Stimulated activated naive CD8-positive, alpha-beta T cell treated with anti-CD3 and anti-CD28 coated beads, Interleukin-15, Interleukin-2, amounts not matched to agents 100 ng/mL and 50 ng/mL, for 24 hours (primary cell): Measurements from ENCODE around the gene KCNK18.
A peak's percentile ranks its signal among the peaks of the same experiment; 100 is the strongest.

Experiments used
- H3K27ac Mint-ChIP-seq: one replicate; pipeline ENCODE4 v1.8.0; 2021; ENCODE audit warnings: mild to moderate bottlenecking, mixed read lengths
- H3K27me3 Mint-ChIP-seq: one replicate; pipeline ENCODE4 v1.8.0; 2021; ENCODE audit warnings: mixed read lengths
- H3K36me3 Mint-ChIP-seq: one replicate; pipeline ENCODE4 v1.8.0; 2021; ENCODE audit warnings: low read depth, mixed read lengths
- H3K4me1 Mint-ChIP-seq: one replicate; pipeline ENCODE4 v1.8.0; 2021; ENCODE audit warnings: low read depth, mixed read lengths
- H3K4me3 Mint-ChIP-seq: one replicate; pipeline ENCODE4 v1.8.0; 2021; ENCODE audit warnings: mild to moderate bottlenecking, mixed read lengths
- H3K9me3 Mint-ChIP-seq: one replicate; pipeline ENCODE4 v1.8.0; 2021; ENCODE audit warnings: mixed read lengths

KCNK18 gene

DNA sequence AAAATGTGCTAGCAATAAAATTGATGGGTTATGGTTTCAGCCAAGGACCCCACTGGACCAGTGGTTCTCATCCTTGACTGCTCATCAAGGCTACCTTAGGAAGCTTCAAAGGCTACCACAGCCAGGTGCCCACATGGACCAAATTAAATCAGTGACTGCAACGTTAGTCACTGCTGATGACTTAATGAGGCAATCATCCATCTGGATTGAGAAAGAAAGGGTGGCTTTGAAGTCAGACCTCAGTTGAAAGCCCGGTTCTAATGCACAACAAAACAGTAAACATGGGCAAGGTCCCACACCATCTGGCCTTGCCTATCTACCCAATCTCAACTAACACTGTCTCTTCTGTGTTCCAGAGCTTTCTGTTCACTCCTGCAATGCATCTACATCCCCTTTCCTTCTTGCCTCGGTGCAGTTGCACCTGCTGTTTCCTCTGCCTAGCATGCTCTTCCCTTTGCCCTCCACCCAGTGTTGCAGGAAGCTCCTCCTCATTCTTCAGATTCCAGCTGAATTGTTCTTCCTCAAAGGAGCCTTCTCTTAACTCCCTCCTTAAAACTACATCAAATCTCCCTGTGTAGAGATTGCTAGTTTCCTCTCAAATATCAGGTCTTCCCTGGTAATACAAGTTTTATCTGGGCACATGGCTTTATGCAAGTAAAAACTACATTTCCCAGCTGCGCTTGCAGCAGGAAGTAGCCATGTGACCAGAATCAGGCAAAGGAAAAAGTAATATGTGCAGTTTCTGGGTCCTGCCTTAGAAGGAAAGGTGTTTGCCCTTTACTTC, 10.3 kb upstream of the KCNK18 start:
- peaks cover 15% of the 10 kb centered on the region for H3K27me3 Mint-ChIP-seq
- no peak overlapping the region for H3K4me3 Mint-ChIP-seq
- no peaks in the 10 kb centered on the region for H3K4me1 Mint-ChIP-seq
- peaks cover 8% of the 10 kb centered on the region for H3K9me3 Mint-ChIP-seq
- no peaks in the 10 kb centered on the region for H3K36me3 Mint-ChIP-seq
- H3K27ac Mint-ChIP-seq, result peak overlapping the region; percentile 26

DNA sequence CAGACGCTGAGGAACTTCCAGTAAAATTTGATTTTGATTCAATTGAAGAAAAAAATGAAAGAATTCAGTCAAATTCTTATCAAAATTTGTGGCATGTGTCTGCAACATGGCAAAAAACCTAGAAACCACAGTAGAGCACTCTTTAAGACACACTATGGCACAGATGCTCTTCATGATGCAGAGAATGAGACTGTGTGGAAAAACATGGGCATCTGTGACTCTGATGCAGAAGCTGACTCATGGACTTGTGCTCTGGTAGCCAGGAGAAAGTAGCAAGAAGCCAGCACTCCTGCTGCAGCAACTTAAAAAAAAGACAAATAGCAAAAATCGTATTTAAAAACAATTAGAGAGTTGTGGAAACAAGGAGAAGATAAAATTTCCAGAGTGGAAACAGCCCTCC, 8.9 kb upstream of the KCNK18 start:
- no peaks in the 10 kb centered on the region for H3K36me3 Mint-ChIP-seq
- H3K4me1 Mint-ChIP-seq, result no peaks in the 10 kb centered on the region
- peaks cover 8% of the 10 kb centered on the region for H3K9me3 Mint-ChIP-seq
- H3K27ac Mint-ChIP-seq, result no peak overlapping the region
- no peak overlapping the region for H3K4me3 Mint-ChIP-seq
- H3K27me3 Mint-ChIP-seq, result peaks cover 15% of the 10 kb centered on the region

DNA sequence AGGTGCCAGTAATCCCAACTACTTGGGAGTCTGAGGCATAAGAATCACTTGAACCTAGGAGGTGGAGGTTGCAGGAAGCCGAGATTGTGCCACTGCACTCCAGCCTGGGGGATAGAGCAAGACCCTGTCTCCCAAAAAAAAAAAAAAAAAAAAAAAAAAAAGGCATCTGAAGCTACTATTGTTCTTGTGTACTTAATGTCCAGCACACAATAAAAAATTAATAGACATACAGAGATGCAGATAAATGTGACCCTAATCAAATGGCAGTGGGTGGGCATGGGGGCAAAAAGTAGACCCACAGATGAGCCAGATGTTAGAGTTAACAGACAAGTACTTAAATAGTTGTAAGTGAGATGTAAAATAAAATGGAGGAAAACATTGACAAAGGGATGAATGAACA, 7.7 kb upstream of the KCNK18 start:
- H3K27ac Mint-ChIP-seq, result no peak overlapping the region
- H3K9me3 Mint-ChIP-seq, result peaks cover 8% of the 10 kb centered on the region
- peaks cover 10% of the 10 kb centered on the region for H3K27me3 Mint-ChIP-seq
- H3K36me3 Mint-ChIP-seq, result no peaks in the 10 kb centered on the region
- no peaks in the 10 kb centered on the region for H3K4me1 Mint-ChIP-seq
- no peak overlapping the region for H3K4me3 Mint-ChIP-seq

DNA sequence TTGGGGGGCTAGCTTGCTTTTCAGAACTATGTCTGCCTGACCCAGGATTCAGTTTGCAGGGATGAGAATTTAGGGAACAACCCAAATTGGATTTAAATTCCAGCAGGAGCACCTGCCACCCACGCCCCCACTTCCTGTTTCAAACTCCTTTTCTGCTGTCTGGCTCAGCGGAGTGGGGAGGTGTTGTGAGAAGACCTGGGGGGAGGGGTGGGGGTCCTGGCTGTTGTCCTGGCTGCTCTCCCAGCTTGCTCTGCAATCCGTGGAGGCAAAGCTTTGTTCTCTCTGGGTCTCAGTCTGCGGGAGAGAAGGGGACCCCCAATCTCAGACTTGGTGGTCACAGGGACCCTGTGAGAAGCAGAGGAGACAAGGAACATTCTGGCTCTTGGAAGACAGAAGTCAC, 799 bp downstream of the KCNK18 start:
- Mint-ChIP-seq H3K4me1 (no peaks in the 10 kb centered on the region), H3K4me3 (no peak overlapping the region), H3K27ac (no peak overlapping the region), H3K9me3 (no peaks in the 10 kb centered on the region), H3K27me3 (peaks cover 3% of the 10 kb centered on the region), H3K36me3 (no peaks in the 10 kb centered on the region)

DNA sequence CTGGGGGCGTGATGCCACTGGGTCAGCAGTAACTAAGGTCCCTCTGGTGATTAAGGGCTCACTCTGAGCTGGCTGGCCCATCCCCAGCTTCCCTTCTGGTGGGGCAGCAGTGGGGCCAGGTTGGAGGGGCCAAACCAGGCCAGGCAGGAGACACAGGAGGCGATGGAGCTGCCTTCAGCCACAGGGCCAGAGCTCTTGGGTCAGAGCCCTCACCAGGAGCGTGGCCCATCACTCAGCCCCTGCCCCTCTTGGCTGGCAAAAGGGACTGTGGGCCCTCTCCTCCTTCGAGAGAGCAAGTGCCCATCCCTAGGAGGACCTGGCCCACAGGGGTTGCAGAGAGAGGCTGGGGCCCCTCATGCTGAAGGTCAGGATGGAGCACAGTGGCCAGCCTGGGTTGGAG, 4.5 kb downstream of the KCNK18 start:
- H3K9me3 Mint-ChIP-seq, result peaks cover 3% of the 10 kb centered on the region
- H3K4me3 Mint-ChIP-seq, result no peak overlapping the region
- H3K4me1 Mint-ChIP-seq, result no peaks in the 10 kb centered on the region
- H3K36me3 Mint-ChIP-seq, result no peaks in the 10 kb centered on the region
- no peak overlapping the region for H3K27ac Mint-ChIP-seq
- H3K27me3 Mint-ChIP-seq, result peaks cover 10% of the 10 kb centered on the region

DNA sequence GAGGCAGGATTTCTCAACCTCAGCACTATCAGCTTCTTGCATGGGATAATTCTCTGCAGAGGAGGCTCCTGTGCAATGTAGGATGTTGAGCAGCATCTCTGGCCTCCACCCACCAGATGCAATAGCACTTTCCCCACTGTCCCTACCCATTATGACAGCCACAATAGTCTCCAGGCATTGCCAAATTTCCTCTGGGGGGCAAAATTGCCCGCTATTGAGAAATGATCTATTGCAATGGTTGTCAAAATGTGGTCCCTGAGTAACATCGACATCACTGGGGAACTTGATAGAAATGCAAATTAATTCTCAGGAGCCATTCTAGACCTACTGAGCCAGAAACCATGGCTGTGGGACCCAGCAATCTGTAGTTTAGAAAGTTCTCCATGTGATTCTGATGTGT, 7.0 kb downstream of the KCNK18 start:
- Mint-ChIP-seq H3K4me1 (no peaks in the 10 kb centered on the region), H3K27me3 (peaks cover 13% of the 10 kb centered on the region), H3K4me3 (no peak overlapping the region), H3K9me3 (peaks cover 3% of the 10 kb centered on the region), H3K36me3 (no peaks in the 10 kb centered on the region), H3K27ac (no peak overlapping the region)

DNA sequence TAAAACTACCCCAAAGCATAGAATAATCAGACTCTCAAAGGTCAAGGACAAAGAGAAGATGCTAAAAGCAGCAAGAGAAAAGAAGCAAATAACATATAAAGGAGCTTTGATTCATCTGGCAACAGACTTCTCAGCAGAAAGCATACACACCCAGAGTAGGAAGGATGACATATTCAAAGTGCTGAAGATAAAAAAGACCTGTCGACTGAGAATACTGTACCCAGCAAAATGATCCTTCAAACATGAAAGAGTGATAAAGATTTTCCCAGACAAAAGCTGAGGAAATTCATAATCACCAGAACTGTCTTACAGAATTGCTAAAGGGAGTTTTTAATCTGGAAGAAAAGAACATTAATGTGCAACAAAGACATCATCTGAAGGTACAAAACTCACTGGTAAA, 14.9 kb downstream of the KCNK18 start:
- Mint-ChIP-seq H3K4me3 (no peak overlapping the region), H3K27ac (no peak overlapping the region), H3K9me3 (no peaks in the 10 kb centered on the region), H3K36me3 (no peaks in the 10 kb centered on the region), H3K27me3 (peaks cover 39% of the 10 kb centered on the region), H3K4me1 (peaks cover 4% of the 10 kb centered on the region)

DNA sequence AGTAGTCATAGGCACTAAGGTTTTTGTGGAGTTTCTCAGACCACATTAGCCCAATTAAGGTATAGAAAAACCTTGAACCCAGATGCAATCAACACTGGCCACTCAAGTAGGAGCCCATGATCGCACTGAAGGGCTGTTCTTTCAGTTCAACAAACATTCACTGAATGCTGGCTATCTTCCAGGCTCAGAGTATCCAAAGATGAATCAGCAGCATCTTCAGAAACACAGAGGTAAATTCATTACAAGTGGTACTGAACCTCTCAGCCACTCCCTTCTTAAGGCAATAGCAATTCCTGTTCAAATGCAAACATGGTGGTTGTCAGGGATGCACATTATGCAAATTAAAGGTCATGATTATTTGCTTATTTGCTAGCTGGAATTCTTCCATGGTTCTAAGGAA, 17.1 kb downstream of the KCNK18 start:
- peaks cover 49% of the 10 kb centered on the region for H3K27me3 Mint-ChIP-seq
- H3K4me1 Mint-ChIP-seq, result peaks cover 11% of the 10 kb centered on the region
- H3K36me3 Mint-ChIP-seq, result no peaks in the 10 kb centered on the region
- no peak overlapping the region for H3K27ac Mint-ChIP-seq
- no peaks in the 10 kb centered on the region for H3K9me3 Mint-ChIP-seq
- H3K4me3 Mint-ChIP-seq, result no peak overlapping the region

DNA sequence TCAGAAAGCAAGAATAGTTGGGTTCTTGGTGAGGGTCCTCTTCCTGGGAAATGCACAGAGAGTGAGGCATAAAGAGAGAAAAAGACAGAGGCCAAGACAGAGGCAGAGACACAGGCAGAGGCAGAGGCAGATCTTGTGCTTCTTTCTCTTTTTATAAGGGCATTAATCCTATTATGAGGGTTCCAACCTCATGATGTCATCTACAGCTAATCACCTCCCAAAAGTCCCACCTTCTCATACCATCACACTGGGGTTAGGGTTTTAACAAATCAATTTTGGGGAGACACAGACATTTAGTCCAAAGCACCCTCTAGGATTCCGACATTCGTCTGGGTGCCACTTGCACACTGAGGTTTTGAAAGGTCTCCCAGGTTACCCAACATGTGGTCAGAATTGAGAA, 17.8 kb downstream of the KCNK18 start:
- peaks cover 11% of the 10 kb centered on the region for H3K4me1 Mint-ChIP-seq
- no peak overlapping the region for H3K27ac Mint-ChIP-seq
- H3K4me3 Mint-ChIP-seq, result no peak overlapping the region
- peaks cover 42% of the 10 kb centered on the region for H3K27me3 Mint-ChIP-seq
- H3K9me3 Mint-ChIP-seq, result no peaks in the 10 kb centered on the region
- H3K36me3 Mint-ChIP-seq, result no peaks in the 10 kb centered on the region

DNA sequence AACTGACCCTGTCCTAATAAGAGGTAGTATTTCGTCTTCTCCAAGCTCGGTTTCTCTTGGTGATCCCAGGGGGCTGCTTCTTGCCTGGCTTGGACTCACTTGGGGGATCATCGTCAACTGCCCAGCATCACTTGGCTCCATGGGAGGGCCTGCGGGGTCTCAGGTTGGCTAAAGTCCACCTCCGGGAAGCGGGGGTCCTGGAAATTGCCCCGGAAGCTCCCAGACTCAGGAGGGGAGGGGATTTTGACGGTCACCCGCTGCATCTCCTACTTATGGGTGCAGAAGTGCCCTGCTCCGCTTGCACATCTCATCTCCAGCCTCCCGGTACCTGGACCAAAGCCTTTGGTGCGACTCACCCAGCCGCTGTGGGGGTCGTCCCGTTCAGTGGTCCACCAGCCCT, 18.7 kb downstream of the KCNK18 start:
- Mint-ChIP-seq H3K36me3 (no peaks in the 10 kb centered on the region), H3K27me3 (peaks cover 44% of the 10 kb centered on the region), H3K4me1 (peaks cover 11% of the 10 kb centered on the region), H3K9me3 (no peaks in the 10 kb centered on the region), H3K4me3 (no peak overlapping the region), H3K27ac (peak overlapping the region; percentile 28)

DNA sequence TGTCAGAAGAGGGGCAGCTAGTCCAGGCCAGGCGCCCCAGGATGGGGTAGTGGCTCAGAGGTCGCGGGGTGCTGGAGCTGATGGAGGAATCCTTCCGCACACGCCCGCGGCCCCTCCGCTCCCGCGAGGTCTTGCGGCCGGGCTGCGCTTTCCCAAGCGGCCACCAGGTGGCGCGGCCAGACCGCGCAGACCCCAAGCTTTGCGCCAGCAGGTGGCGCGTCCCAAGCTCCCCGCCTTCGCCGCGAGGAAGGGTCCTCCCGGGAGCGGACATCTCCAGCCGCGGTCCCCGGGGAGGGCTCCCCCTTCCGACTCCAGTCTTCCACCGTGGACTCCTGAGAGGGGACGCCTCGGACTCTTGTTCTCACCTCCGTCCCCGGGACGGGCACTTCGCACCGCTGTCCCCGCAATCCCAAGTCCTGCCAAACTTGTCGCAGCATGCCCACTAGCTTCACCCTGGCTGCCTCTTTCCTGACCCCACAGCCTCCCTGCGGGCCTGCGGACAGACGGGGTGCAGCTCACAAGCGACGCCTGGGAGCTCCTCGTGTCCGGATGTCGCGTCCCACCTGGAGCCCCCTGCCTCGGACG, 19.4 kb downstream of the KCNK18 start:
- Mint-ChIP-seq H3K36me3 (no peaks in the 10 kb centered on the region), H3K9me3 (no peaks in the 10 kb centered on the region), H3K4me1 (peaks cover 11% of the 10 kb centered on the region), H3K4me3 (peak overlapping the region; percentile 73), H3K27me3 (peaks cover 38% of the 10 kb centered on the region), H3K27ac (no peak overlapping the region)

DNA sequence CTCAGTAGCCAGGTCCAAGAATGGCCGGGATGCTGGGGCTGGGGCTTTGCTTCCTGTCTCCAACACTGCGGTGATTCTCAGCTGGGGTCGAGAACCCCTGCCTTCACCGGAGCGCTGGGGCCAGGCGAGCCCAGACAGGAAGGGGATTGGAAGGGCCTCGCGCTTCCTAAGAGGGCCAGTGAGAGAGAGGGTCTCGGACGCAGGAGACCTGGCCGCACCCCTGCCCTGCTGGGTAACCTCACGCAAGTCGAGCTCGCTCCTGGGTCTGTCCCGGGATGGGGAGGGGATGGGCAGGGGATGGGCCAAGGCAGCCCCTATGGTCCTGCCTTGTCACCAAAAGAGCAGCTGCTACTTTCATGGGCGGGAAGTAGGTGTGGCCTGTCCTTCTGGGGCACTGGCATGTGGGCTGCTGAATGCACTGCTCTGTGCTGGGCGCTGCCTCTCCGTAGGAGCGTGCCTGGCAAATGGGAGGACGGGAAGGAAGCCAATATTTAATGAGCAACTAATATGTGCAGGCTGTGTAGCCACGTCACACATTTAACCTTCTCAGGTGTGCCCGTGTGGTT, 20.0 kb downstream of the KCNK18 start:
- Mint-ChIP-seq H3K27me3 (peaks cover 38% of the 10 kb centered on the region), H3K4me1 (peaks cover 11% of the 10 kb centered on the region), H3K4me3 (peak overlapping the region; percentile 73), H3K36me3 (no peaks in the 10 kb centered on the region), H3K9me3 (no peaks in the 10 kb centered on the region), H3K27ac (no peak overlapping the region)

DNA sequence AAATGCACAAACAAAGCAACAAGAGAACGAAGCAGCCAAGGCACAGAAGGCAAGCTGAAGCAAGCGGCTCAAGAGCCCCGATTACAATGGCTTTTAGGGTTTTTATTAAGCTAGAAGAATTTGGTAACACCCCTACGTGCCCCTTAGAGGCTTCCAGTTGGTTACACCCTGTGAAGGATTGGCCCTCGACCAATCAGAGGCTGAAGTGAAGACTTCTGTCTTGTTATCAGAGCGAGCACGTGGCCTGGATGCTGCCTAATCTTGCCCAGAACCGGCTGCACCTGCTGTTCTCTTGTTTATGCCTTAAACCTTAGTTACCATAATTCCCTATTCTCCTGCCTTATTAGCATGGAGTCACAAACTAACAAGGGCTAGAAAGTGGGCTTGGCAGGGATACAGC, 21.4 kb downstream of the KCNK18 start:
- H3K9me3 Mint-ChIP-seq, result no peaks in the 10 kb centered on the region
- H3K4me3 Mint-ChIP-seq, result no peak overlapping the region
- H3K36me3 Mint-ChIP-seq, result no peaks in the 10 kb centered on the region

DNA sequence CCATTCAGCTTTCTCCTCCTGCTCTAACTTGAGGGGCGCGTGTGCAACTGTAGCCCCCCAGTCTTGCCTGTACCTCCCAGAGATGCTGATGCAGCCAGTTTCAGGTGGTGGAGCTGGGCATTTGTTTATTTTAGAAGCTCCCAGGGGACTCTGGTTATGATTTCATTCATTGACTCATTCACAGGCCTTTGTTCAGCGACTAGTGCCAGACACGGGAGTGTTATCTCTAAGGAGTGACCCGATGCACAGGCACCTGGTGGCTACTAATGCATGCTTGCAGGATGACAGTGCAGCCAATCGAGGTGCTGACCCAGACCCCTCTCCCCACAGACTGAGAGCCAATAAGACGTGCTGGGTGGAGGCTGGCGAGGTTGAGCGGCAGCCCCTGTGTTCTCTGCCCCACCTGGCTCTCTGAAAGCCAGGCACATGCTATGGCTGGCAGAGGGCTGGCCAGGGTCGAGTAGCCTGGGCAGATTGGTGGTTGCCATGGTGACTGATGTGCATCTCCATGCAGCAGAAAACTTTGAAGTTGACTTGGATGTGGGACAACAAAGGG, 23.9 kb downstream of the KCNK18 start:
- Mint-ChIP-seq H3K27me3 (peaks cover 25% of the 10 kb centered on the region), H3K4me1 (peaks cover 11% of the 10 kb centered on the region), H3K36me3 (no peaks in the 10 kb centered on the region), H3K4me3 (no peak overlapping the region), H3K27ac (no peak overlapping the region), H3K9me3 (no peaks in the 10 kb centered on the region)

More for the DNA sequence above, 21.4 kb downstream of the KCNK18 start:
- Mint-ChIP-seq H3K27me3 (peaks cover 32% of the 10 kb centered on the region), H3K27ac (no peak overlapping the region), H3K4me1 (peaks cover 11% of the 10 kb centered on the region)

DNA sequence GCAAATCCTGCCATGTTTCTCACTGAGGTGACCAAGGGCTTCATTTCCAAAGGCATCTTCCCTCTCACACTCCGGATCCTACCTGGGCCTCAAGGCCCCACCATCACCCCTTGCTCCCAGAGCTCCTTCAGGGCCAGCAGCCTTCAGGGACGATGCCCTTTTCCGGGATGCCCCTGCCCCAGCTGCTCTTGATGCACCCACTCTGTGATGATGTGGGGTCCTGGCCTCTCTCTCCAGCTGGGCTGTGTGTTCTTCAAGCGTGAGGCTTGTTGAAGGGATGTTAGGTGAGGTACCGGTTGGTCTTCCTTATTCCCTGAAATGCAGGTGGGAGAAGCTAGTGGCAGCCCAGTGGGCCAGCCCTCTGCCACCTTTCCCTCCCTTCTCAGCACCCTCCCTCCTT, 25.3 kb downstream of the KCNK18 start:
- Mint-ChIP-seq H3K4me1 (peaks cover 3% of the 10 kb centered on the region), H3K9me3 (no peaks in the 10 kb centered on the region), H3K27ac (no peak overlapping the region), H3K36me3 (no peaks in the 10 kb centered on the region), H3K27me3 (peaks cover 31% of the 10 kb centered on the region), H3K4me3 (no peak overlapping the region)
